NCI-H748 treated with DMSO at 0.1 percent for 48 hours (cell line): ENCODE results near the gene ZSWIM6.

ENCODE experiments used
- DNase-seq: peaks from one replicate; lab custom pipeline; 2025; lab: John Stamatoyannopoulos, UW

ZSWIM6 gene

DNA sequence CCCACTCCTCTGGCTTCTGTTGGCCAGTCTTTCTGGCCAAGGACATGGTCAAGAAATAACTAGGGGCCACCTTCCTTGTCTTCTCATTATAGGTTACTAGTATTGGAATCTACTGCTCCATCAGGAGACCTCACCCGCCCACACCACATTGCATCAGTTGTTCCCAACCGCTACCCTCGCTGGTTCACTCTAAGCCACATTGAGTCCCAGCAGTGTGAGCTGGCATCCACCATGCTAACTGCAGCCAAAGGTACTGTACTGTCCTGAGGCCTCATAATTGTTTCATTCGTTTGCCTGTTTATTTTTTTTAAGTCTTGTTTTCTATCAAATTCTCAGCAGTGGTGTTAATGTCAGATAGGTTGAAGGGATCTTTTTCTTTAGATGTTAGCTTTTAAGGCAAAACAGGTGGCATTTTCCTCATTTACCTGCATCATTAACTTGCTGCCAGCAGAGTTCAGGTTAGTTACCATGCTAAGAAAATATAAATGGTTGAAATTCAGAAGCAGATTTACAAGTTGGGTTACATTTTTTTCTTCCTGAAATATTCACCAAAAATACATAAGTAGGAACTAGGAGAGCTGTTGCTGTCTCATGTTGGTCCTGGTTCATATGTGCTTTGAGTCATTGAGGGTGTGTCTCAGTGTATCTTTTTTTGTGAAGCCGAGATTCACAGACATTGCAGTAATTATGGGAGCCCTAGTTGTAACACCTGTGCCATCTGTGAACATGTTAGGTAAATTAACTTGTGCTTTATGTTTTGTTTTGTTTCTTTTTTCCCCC, 206.9 kb downstream of the ZSWIM6 start:
- DNase-seq, result no peak

DNA sequence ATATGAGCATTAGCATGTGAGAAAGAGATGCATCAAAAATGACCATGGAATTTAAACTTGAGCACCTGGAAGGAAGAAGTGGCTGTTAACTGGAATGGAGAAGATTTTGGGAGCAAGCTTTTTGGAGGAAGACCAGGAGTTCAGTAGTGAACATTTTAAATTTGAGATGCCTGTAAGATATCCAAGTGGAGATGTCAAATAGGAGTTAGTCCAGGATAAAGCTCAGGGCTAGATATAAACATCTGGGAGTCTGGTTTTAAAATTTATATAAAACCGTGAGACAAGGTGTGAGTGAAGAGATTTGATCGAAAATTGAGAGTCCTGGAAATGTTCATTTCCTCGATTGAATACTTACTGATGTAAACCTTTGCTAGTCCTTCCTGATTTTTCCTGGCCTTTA, 217.5 kb downstream of the ZSWIM6 start:
- DNase-seq, result no peak

DNA sequence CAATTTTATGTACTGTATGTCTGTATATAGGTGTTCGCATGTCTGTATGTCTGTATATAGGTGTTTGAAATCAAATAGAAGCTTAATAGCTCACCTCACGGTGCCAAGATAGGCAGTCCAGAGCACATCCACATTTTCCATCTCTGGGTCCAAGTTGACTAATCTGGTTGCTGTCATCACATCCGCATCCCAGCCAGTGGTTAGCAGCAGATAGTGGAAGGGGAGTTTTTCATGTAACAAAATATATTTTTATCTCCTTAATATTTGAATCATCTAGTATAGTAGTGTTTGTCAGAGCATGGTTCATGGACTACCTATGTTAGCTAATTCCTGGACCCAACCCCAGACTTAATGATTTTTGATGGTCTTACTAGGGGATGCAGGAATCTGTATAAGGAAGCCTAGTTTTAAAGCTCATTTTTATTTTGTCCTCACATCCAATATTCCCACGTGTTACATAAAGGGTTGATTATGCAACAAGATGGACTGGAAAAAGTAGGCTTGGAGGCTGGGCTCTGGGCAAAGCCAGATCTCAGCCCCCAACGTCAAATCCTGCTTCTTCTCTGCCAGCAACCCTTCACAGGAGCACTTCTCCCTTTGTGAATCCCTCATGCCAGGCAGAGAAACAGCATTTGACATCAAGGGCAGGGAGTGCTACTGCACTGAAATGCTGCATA, 219.7 kb downstream of the ZSWIM6 start:
- no peak for DNase-seq

DNA sequence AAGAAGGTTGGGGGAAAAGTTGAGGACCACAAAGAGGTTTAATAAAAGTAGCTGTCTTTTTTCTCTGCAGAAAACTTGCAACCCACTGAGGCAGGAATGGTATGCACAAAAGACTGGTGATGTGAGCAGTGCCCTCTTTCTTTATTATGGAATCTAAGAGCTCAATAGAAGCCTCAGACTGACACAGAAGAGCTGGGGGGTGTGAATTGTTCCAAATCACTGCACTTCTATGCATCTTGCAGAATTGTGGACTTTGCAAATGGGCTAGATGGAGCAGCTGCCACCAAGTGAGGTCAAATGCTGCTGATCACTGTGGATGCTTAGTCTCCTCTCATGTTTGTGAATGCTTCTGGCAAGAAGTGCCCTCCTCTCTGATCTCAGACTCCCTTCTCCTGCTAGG, 227.1 kb downstream of the ZSWIM6 start:
- DNase-seq, result no peak

DNA sequence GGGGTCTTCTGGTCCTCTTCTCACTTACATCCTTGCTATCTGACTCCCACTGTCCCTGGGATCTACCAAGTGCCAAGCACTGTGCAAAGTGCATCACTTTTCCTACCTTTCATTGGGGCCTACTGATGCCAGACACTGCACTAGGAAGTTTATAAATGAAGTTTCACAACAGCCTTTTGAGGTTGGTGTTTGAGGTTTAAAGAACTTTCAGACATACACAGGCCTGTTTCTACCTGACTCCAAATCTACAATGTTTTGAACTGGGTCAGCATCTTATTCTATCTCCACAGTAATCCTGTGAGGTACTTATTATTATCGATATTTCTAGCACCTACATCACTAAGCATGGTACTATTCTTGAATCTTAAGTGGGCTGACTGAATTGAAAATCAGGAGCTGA, 227.7 kb downstream of the ZSWIM6 start:
- DNase-seq, result no peak

DNA sequence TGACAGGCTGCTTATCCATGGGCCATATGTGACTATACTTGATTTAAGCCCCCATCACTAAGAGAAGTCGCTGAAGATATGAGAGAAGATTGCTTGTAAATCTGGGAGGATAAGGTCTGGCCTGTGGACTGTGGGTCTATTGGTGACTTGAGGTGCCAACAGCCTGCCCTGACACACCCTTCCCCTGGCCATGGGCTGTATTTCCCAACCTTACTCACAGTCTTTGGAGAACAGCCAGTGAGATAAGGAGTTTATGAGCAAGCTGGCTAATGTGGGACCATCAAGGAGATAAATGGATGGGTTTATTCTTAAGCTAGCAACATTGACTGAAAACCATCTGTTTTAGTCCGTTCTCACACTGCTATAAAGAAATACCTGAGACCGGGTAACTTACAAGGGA, 231.3 kb downstream of the ZSWIM6 start:
- DNase-seq, result no peak

DNA sequence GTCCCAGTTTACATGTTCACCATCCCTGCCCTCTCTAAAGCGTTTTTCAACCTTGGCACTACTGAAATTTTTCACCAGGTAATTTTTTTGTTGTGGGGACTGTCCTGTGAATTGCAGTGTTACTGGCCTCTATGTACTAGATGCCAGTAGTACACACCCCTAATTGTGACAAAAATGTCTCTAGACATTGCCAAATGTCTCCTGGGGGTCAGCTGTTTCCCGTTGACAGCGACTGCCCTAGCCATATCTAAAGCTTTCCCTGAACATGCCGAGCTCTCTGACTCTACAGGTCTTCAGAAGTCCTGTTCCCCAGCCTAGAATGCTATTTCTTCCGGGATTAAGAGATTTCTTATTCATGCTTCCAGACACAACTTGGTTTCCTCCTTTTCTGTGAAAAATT, 235.3 kb downstream of the ZSWIM6 start:
- no peak for DNase-seq

DNA sequence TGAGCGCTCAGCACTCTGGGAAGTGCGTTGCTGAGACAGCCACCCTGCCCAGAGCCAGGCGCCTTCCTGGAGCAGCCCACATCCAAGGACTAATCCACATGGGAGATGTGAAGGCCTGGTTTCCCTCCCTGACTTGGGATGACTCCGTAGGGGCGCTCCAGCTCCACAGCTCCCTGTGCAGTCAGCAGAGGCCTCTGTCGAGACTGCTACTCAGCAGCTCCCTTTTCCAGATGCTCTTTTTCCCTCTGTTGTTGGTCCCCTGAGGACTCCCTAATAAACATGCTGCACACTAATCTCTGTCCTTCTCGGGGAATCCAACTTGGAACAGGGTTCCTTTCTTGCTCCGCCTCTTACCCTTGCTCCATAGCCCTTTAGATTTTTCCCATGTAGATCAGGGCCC, 237.3 kb downstream of the ZSWIM6 start:
- no peak for DNase-seq

DNA sequence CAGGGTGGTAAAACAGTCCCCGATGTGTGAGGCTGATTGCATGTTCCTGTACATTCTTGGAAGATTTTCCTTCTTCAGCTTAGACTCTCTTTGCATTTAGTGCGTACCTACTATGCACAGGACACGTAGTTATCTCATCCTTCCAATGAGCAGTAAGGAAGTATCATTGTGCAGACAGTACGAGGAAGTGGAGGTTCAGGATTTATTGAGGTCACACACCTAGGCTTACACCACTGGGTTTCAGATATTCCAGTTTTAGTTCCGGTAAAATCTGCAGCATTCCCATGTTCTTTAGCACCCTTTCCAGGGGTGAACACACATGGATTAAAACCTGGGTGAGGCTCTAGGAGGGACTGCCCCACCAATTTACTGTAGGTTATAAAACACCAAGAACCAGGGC, 238.7 kb downstream of the ZSWIM6 start:
- no peak for DNase-seq

DNA sequence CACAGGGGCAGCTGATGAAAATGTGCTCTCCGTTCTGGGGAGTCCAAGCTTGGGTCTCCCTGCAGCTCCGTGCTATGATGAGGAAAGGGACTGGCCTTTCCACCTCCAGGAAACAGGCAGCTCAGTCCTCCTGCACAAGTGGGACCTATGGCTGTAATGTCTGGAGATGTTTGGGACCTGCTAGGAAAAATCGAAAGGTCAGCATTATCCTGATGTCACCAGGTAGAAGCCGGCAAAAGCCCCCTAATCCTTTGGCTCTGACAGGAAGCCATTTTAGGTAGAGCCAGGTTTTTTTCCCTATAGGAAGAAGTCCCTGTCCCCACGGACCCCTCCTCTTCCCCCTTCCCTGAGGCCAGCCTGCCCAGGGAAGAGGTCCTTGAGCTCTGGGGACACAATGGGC, 240.9 kb downstream of the ZSWIM6 start:
- DNase-seq, result no peak

DNA sequence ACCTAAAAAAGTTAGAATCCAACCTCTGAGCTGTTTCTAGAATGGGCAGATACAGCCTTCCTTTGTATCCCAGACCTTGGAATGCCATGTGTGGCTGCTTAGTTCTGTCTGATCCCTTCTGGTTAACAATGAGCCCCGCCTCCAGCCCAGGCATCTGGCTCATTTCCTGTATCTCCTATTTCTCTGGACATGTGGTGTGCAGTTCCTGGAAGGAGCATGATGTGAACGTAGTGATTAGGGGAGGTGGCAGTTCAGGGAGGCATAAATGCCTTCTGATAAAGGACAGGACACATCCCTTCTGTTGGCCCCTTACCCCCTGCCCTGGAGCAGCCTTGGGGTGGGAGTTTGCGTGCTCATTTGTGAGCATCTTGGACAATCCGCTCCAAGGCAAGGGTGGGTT, 243.0 kb downstream of the ZSWIM6 start:
- no peak for DNase-seq

DNA sequence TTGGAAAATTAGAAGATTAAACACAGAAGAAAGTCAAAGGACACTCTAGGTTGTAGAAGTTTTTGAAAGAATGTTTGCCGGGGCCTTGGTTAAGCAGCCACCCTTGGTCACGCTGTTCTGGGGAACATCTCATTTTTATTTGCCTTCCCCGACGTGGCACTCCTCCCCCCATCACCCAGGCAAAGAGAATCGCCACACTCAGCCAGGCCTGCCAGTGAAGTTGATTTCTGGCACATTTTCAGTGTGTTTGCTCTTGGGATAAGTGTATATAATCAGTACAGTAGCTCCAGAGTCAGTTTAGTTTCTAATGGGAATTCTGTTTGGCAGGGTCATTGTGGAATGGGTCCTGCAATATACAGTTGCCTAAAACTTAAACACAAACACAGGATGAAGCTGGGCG, 243.5 kb downstream of the ZSWIM6 start:
- no peak for DNase-seq

DNA sequence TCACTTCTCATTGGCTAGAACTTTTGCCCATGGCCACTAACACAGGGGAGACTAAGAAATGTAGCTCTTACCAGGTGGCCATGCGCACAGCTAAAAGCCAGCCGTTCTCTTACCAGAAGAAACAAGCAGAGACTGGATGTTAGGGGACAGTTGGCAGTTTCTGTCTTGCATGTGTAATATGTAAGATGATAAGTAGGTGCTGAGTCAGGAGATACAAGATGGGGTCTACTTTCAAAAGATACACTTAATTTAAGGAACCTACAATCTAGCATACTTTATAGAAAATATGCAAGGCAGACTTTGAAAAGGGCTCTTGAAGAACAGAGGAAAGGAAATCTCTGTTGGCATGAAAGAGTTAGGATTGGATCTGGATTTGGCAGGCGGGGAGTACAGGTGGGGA, 244.5 kb downstream of the ZSWIM6 start:
- DNase-seq, result no peak

DNA sequence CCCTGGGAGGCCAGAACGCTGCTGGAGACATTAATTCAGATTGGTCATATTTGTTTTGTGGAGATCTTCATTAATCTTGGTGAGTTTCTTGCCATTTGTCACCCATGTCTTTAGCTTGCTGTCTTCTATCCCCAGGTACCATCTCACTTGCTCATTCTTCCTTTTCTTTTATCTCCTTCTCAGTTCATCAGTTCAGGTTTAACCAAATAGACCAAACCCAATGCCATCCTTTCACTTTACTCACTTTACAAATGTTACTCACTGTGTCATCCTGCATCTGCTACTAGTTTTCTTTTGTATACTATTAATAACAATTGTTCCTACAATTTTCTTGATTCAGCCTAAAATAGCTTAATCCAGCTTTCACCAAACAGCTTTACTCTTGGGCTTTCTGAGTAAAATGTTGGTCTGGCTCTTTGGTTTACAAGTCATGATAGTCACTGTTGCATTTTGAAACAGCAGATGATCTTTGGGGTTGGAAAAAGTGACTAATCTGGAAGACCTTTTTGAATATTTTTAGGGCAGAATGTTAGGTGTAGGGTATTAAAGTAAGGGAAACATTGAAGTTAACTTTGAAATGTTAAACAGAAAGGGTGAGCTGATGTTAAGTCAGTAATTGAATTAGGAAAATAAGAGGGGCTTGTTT, 246.9 kb downstream of the ZSWIM6 start:
- DNase-seq, result no peak

DNA sequence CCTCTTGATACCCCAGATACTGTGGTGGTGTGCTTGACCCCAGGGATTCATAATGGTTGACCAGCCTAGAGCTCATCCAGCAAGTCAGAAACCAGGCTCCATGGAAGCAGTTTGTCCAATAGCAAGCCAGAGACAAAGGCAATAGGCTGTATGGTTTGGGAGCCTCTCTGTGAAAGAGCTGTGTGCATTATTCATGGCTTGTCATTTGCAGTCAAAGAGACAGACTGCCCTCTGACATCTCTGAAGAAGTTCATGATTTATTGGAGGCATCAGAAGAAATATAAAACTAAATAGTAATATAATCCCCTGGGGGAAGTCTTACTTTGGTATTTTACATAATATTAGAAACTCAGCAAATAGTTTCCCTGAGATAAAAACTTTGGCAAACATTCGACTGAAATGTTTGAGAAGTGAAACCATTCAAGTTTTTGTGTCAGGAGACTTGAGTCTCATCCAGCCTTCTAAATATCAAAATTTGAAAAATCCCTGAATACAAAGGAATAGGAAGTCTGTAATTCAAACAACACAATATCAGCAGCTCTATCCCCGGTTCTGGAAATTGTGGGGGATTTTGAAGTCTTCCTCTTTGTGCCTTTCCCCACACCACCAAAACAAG, 250.3 kb downstream of the ZSWIM6 start:
- no peak for DNase-seq

DNA sequence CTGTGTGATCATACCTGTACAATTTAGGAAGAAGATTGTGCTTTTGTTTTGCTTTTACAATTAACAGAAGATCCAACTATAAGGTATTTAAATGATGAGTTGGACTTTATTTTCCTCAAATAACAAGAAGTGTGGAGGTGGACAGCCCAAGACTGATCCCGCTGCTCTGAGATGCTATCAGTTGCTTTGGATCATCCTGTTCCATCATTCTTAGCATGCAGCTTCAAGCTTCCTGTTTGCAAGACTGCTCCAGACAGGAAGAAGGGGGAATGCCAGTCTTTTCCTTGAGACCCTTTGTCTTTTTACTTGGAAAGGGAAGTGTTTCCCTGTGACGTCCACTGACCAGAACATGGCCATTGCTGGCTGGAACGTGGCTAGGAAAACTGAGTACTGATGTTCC, 250.8 kb downstream of the ZSWIM6 start:
- DNase-seq, result no peak

DNA sequence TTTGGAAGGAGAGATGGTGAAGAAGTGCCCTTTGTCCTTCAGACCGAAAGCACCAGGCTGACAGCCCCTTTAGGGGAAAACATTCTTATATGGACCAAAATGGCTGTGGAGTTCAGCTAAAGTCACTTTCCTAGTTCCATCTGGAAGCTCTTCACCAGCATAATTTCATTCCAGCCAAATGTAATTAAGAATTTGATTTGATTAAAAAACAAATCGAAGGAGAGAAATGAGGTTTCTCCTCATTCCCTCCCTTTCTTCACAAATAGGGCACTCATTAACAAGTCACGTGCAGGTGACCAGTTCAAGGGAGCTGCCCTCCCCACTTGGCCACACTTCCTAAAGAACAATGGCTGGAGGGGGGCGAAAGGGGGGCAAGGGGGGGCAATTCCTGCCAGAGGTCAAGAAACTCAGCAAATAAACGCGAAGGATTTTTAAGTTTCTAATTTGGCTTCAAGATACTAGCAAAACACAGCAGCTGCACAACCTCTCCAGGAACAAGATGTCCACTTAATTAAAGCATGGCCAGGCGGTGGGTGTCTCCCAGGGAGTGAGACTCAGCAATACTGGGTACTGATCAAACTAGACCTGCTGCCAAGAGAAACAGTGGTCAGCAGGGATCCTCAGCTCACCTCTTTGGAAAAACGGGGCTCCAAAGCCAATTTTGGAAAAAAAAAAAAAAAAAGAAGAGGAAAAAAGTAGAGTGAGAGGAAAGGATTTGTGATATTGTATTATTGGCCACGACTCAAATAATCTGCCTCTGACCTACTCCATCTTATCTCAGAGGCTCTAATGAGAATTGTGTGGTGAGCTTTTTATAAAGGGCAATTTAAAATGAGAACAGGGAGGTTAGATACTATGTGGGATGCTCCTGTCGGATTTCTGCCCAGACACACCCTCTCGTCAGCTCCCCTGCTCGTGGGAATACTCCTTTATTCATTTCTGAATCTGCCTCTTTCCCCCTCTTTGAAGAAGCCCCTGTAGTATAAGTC, 254.3 kb downstream of the ZSWIM6 start:
- DNase-seq, result no peak

DNA sequence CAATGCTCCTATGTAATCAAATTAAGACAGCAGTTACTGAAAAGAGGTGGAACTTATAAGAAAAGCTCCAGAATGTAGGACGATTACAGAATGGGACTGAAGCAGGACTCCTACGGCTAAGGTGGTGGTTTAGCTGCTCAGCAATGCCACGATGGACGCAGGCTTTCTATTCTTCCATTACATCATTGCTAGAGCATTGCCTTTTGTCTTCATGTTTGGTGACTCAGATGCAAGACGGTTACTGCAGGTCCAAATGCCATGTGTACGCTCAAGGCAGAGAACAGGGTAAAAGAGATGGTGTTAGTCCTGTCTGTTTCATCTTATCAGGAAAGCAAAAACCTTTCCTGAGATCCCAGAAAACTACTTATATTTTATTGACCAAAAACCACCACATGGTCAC, 255.1 kb downstream of the ZSWIM6 start:
- no peak for DNase-seq

DNA sequence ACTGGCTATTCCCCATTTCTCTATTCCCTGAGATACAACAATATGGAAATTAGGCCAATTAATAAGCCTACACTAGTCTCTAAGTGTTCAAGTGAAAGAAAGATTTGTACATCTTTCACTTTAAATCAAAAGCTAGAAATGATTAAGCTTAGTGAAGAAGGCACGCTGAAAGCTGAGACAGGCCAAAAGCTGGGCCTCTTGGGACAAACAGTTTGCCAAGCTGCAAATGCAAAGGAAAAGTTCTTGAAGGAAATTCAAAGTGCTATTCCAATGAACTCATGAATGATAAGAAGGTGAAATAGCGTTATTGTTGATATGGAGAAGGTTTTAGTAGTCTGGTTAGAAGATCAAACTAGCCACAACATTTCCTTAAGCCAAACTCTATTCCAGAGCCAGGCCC, 256.2 kb downstream of the ZSWIM6 start:
- DNase-seq, result no peak

DNA sequence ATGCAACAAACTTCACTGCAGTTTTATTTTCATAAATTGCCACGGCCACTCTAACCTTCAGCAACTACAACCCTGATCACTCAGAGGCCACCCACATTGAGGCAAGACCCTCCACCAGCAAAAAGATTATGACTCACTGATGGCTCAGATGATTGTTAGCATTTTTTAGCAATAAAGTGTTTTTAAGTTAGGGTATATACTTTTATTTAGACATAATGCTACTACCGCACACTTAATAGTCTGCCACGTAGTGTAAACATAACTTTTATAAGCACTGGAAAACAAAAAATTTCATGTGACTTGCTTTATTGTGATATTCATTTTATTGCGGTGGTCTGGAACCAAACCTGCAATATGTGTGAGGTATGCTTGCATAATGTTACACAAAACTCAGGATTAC, 257.9 kb downstream of the ZSWIM6 start:
- no peak for DNase-seq

DNA sequence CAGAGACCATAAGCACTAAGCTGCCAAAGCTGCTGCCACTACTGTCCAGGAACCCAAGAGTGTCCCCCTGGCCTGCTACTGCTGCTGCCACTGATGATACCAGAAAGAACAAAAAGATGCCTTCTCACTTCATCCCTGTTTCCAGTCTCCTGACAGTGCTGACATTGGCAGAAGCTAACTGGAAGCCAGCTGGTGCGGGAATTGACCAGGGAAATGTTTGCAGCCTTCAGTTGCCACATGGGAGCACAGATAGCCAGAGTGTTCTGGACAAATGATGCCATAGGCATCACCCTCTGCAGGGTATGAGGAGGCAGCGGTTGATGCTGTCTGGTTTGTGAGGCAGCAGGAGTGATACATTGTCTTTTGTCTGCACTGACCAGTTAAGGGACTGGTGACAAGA, 258.4 kb downstream of the ZSWIM6 start:
- no peak for DNase-seq

DNA sequence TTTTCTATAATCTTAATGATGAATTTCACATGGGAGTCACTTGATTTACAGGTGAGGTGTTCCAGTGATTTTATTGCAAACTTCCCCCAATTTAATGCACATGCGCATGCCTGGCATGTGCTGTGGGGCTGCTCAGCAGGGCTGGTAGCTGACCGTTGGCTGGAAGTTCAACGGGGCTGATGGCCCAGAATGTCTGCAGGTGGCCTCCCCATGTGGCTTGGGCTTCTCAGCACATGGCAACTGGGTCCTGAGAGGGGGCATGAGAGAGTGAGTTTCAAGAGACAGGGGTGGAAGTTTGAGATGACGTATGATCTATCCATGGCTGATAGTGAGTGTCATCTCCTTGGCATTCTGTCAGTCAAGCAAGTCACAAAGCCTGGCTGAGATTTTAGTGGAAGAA, 259.8 kb downstream of the ZSWIM6 start:
- no peak for DNase-seq
